ENCODE results near the gene TARS2.

TARS2 gene

GRCh38 chr1:150486966-150487762 is at the start of gene TARS2:
Gene TARS2, plus strand, starts transcription at chr1:150487419. Its CDS starts 32 bp downstream, at chr1:150487451.
- DNase-seq (ENCODE audit: low read depth): peak; percentile 97

DNA sequence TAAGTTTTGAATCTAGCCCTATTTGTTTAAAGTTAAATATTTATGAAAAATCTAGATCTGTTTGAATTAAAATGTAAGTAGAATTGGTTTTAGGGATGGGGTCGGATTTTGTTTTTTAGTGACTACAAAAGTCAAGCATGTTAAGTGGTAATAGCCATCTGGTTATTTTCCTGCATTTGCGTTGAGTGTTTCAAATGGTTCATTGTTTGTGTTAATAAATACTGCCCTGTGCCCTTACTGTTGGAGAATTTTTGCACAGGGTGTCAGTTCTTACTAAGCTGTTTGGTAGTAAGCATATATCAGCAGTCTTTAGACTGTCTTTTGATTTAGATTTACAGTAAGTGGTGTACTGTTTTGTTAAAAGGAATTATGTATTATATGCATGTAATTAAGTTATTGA is 46.1 kb upstream of the TARS2 start:
- no peak for DNase-seq (ENCODE audit: low read depth)

DNA sequence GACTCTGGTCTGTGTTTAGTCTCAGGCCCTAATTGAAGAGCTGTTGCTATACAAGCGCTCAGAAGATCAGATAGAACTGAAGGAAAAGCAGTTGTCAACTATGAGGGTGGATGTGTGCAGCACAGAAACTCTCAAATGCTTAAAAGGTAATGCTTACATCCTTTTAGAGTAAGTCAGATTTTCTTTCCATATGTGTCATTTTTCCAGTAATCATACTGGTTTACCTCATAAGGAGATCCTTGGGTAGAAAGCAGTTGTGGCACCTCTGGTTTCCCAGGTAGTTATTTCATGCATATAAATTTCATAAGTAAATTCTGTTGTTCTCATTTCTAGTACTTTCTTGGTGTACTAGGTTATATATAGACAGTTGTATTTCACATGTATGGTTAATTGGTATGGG is 43.0 kb upstream of the TARS2 start:
- DNase-seq (ENCODE audit: low read depth): no peak

- no peak for DNase-seq (ENCODE audit: low read depth)
These were observed 31.0 kb upstream of the TARS2 start for GRCh38 chr1:150456146-150456647.

DNA sequence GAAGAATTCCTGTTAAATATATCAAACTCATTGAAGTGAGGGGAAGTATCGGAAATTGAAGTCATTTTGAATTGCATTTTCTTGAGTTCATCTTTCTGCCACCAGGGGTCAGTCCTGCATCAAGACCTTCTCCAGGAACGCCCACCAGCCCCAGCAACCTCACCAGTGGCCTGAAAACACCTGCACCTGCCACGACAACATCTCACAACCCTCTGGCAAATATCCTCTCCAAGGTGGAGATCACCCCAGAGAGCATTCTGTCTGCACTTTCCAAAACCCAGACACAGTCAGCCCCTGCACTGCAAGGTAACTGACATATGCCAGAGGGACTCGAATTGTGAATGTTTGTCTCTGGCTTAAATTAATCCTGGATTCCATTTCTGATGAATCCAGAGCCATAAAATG is 22.8 kb upstream of the TARS2 start:
- DNase-seq (ENCODE audit: low read depth): peak; percentile 34

DNA sequence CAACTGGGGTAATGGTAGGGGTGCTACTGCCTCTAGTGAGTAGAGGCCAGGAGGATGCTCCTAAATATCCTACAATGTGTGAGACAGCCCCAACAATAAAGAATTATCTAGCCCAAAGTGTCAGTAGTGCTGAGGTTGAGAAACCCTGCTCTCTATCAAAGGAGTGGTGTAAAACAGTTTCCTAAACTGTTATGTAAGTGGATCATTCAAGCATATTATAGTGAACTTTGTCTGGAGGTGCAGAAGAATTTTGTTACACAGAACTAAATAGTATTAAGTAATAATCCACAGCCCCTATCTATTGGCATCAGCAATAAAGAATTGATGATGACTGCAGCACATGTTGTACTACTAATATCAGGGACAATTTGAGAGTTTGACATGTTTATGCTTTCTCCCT is 20.3 kb upstream of the TARS2 start:
- no peak for DNase-seq (ENCODE audit: low read depth)

DNA sequence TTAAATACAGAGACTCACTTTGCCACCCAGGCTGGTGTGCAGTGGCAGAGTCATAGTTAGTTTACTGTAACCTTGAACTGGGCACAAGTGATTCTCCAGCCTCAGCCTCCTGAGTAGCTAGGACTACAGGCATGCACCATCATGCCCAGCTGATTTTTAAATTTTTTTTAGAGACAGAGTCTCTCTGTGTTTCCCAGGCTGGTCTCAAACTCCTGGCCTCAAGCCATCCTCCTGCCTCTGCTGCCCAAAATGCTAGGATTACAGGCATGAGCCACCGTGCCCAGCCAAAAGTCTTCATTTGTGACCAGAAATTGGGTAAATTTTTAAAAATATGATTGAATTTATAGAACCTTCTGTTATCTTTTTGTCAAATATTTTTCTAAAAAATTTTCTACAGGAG is 17.9 kb upstream of the TARS2 start:
- DNase-seq (ENCODE audit: low read depth): no peak

DNA sequence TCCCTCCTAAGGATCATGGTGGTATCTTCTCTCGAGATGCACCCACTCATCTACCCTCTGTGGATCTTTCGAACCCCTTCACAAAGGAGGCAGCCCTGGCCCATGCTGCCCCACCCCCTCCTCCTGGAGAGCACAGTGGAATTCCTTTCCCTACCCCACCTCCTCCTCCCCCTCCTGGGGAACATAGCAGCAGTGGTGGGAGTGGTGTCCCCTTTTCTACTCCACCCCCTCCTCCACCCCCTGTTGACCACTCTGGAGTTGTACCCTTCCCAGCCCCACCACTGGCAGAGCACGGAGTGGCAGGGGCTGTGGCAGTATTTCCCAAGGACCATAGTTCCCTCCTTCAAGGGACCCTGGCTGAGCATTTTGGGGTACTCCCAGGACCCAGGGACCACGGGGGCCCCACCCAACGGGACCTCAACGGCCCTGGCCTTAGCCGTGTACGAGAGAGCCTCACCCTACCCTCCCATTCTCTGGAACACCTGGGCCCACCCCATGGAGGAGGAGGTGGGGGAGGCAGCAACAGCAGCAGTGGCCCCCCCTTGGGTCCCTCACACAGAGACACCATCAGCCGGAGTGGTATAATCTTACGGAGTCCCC is 14.5 kb upstream of the TARS2 start:
- no peak for DNase-seq (ENCODE audit: low read depth)

- no peak for DNase-seq (ENCODE audit: low read depth)
These were observed 13.6 kb upstream of the TARS2 start for GRCh38 chr1:150473659-150474058.

DNA sequence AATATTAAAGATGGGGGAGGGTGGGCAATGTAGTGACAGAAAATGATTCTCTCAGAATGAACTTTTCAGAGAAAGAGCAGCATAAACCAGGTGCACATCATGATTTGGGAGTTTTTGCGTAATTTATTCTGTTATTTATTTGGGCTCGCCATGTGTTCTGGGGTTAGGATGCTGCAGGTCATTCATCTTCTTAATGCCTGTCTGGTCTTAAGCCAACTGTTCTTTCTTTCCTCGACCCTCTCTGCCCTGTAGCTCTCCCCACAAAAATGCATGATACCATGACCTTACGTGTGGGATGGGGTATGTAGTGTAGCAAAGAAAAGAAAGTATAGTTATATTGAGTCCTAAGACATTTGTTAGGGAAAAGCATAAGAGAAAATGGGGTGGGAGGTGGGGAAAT is 12.3 kb upstream of the TARS2 start:
- DNase-seq (ENCODE audit: low read depth): no peak

DNA sequence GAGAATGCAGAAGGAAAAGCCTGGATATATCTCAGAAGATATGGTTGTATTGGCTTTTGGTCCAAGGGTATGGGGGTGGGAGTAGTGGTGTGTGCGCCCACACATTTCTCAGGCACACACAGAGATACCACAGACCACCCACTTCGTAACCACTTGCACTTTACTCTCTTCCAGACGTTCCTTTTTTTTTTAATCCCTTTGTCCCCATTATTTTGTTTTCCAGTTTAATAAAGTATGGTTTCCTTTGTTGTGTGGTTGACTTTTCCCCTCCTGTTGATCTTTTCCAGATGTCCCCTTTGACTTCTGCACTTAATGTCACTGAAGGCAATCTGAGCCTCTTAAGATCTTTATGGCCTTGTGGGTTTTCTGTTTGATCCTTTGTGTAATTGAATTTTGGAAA is 10.5 kb upstream of the TARS2 start:
- no peak for DNase-seq (ENCODE audit: low read depth)

GRCh38 chr1:150477320-150477719 is 9.9 kb upstream of the TARS2 start:
- no peak for DNase-seq (ENCODE audit: low read depth)

GRCh38 chr1:150477733-150478132 is 9.5 kb upstream of the TARS2 start:
- DNase-seq (ENCODE audit: low read depth): peak; percentile 75

DNA sequence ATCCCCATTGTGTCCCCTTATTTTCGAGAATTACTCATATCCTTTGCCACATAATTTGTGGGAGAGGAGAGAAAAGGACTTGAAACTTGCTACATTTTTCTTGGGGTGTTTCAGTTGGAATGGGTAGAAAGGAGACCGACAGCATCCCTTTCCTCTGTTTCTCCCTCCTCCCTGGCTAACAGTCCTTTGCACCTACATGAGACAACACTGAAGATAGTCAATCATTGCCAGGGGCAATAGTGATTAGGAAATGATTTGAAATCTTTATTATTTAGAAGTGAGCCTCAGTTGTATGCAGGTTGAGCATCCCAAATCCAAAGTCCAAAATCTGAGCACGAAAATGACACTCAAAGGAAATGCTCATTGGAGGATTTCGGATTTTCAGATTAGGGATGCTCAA is 7.8 kb upstream of the TARS2 start:
- no peak for DNase-seq (ENCODE audit: low read depth)

- no peak for DNase-seq (ENCODE audit: low read depth)
These were observed 7.3 kb upstream of the TARS2 start for GRCh38 chr1:150479927-150480352.

- no peak for DNase-seq (ENCODE audit: low read depth)
These were observed 2.8 kb upstream of the TARS2 start for GRCh38 chr1:150484431-150484830.

DNA sequence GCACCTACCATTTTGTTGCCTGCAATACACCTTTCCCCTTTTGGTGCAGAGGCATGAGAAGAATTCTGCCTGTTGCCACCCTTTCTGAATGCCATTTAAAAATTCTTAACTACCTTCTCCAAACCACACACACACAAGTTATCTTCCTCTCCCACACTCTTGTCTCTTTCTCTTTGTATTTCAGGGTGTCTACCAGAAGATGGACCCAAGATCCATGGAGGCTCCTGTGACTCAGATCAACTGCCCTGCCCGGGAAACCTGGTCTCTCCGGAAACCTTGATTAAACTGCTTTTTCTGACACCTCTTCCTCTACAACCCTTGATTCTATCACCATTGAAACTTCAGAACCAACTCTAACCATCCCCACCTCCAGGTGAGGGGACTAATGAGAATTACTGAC is 2.4 kb upstream of the TARS2 start:
- DNase-seq (ENCODE audit: low read depth): no peak

GRCh38 chr1:150487763-150488115 is 520 bp downstream of the TARS2 start:
- no peak for DNase-seq (ENCODE audit: low read depth)

DNA sequence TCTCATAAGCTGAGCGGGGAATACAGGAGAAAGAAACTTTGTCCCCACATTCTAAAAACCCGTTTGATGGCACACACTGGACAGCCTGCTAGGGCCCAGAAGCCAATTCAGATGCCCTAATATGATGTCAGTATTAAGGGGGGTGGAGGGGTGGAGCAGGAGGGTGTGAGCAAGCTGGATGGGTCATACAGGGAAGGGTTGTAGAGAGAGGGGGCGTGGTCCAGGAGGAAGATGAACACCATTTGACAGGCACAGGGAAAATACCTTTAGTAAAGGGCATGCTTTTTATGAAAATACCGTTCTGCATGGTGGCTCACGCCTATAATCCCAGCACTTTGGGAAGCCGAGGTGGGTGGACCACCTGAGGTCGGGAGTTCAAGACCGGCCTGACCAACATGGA is 6.0 kb downstream of the TARS2 start:
- DNase-seq (ENCODE audit: low read depth): no peak

DNA sequence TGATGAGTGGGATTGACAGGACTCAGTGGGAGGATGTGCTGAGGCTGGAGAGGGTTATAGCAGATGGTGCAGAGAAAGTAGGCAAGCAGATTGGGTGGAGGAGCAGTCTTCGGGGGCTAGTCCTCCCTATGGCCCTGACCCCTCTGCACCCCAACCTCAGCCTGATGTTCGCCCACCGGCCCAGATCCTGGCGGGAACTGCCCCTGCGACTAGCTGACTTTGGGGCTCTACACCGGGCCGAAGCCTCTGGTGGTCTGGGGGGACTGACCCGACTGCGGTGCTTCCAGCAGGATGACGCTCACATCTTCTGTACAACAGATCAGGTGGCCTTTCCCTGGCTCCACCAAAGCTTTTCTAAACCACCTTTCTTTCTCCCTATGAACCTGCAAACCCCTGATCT is 11.1 kb downstream of the TARS2 start:
- no peak for DNase-seq (ENCODE audit: low read depth)

GRCh38 chr1:150505431-150505830 is 18.2 kb downstream of the TARS2 start:
- DNase-seq (ENCODE audit: low read depth): no peak

DNA sequence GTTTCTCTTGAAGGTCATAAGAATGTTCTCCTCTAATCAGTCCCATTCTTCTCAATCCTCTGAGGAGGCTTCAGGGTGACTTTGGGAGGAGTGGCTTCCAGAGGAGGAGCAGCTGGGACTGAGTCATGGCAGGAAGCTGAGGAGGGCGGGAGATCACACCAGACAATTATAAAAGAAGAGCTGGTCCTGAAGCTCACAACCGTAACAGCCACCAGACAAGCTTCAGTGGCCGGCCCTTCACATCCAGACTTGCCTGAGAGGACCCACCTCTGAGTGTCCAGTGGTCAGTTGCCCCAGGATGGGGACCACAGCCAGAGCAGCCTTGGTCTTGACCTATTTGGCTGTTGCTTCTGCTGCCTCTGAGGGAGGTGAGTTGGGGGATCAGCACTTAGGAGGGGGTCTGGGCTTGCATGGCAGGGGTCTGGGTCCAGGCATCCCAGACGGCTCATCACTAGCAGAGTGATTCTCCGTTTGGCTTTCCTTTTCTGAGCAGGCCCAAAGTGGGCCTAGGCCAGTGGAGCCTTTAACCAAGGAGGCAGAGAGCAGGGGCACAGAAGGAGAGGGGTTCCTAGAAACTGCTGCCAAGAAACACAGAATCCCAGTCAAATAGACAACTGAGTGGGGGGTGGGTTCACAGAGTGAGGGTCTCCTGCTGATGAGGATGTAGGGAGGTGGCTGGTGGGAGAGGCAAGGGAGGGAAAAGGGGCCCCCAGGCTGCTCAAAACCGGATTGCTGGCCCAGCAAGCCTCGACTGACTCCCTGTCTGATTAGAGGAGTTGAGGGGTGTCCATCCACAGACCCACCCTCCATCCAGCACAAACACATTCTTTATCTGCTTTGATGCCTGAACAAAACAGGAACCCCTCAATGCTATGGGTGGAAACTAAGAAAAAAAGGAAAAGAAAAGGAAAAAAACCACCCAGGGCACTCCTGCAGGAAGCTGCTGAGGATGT is 21.0 kb downstream of the TARS2 start, which contains the start of gene ECM1:
TSS of gene ECM1 (plus strand) at position 198 of the 953 bp plus-strand sequence. CDS start at position 299, 101 bp downstream.
- no peak for DNase-seq (ENCODE audit: low read depth)

Measured in non-pigmented ciliary epithelial cell (primary cell).